H9 (cell line): ENCODE data around the gene NNT. TPM values are rescaled to one million over a fixed set of nuclear protein-coding genes. Genes with fewer than 3 reads are reported as not detected.
A peak's percentile ranks its signal among the peaks of the same experiment; 100 is the strongest.

Experiments
- DNase-seq: peaks from one replicate; pipeline ENCODE4 v3.0.0-alpha.2; 2017
- H2AFZ ChIP-seq: one replicate; pipeline ENCODE4 v1.6.1; 2013; ENCODE audit warnings: mild to moderate bottlenecking, low read length, control low read depth, moderate library complexity
- H2AK5ac ChIP-seq: 2 replicates; pipeline ENCODE4 v1.6.1; 2013; ENCODE audit warnings: low read length, control low read depth, mixed read lengths; ENCODE audit not compliant: insufficient read length
- H2BK120ac ChIP-seq: one replicate; pipeline ENCODE4 v1.6.1; 2013; ENCODE audit warnings: low read depth, mild to moderate bottlenecking, low read length, control low read depth, inconsistent platforms; ENCODE audit not compliant: poor library complexity, severe bottlenecking
- H2BK12ac ChIP-seq: 2 replicates; pipeline ENCODE4 v1.6.1; 2013; ENCODE audit warnings: low read length, control low read depth, mixed read lengths, low read depth; ENCODE audit not compliant: insufficient read length
- H2BK15ac ChIP-seq: 2 replicates; pipeline ENCODE4 v1.6.1; 2013; ENCODE audit warnings: low read depth, low read length, control low read depth
- H2BK20ac ChIP-seq: one replicate; pipeline ENCODE4 v1.6.1; 2013; ENCODE audit warnings: low read depth, mild to moderate bottlenecking, low read length, control low read depth, inconsistent platforms; ENCODE audit not compliant: poor library complexity, severe bottlenecking
- H2BK5ac ChIP-seq: 2 replicates; pipeline ENCODE4 v1.6.1; 2013; ENCODE audit warnings: low read length, control low read depth, mixed read lengths; ENCODE audit not compliant: insufficient read length
- H3K14ac ChIP-seq: 2 replicates; pipeline ENCODE4 v1.6.1; 2013; ENCODE audit warnings: low read length, control low read depth; ENCODE audit not compliant: insufficient read depth
- H3K18ac ChIP-seq: 2 replicates; pipeline ENCODE4 v1.6.1; 2013; ENCODE audit warnings: low read depth, mild to moderate bottlenecking, mixed read lengths, low read length, control low read depth; ENCODE audit not compliant: insufficient read length
- H3K23ac ChIP-seq: 2 replicates; pipeline ENCODE4 v1.6.1; 2013; ENCODE audit warnings: low read length, control low read depth, mixed read lengths, low read depth; ENCODE audit not compliant: insufficient read length
- H3K23me2 ChIP-seq: 2 replicates; pipeline ENCODE4 v1.6.1; 2013; ENCODE audit warnings: low read depth, mild to moderate bottlenecking, mixed read lengths, low read length, control low read depth; ENCODE audit not compliant: insufficient read length, poor library complexity, severe bottlenecking
- H3K27ac ChIP-seq: 2 replicates; pipeline ENCODE4 v1.5.1; 2013; ENCODE audit warnings: low read length, control low read depth, mixed read lengths, low read depth; ENCODE audit not compliant: insufficient read length
- H3K27me3 ChIP-seq: 2 replicates; pipeline ENCODE4 v1.6.1; 2013; ENCODE audit warnings: low read length, control low read depth, inconsistent platforms; ENCODE audit not compliant: insufficient read depth
- H3K4ac ChIP-seq: 2 replicates; pipeline ENCODE4 v1.6.1; 2013; ENCODE audit warnings: low read depth, mild to moderate bottlenecking, control low read depth, inconsistent platforms, low read length, moderate library complexity
- H3K4me1 ChIP-seq: 2 replicates; pipeline ENCODE4 v1.6.1; 2013; ENCODE audit warnings: low read length, control low read depth, inconsistent platforms; ENCODE audit not compliant: insufficient read depth
- H3K4me2 ChIP-seq: 2 replicates; pipeline ENCODE4 v1.6.1; 2013; ENCODE audit warnings: low read length, control low read depth, mixed read lengths; ENCODE audit not compliant: insufficient read length, insufficient read depth
- H3K56ac ChIP-seq: 2 replicates; pipeline ENCODE4 v1.6.1; 2013; ENCODE audit warnings: low read depth, mild to moderate bottlenecking, mixed read lengths, low read length, control low read depth; ENCODE audit not compliant: insufficient read length
- H3K79me1 ChIP-seq: 2 replicates; pipeline ENCODE4 v1.6.1; 2013; ENCODE audit warnings: low read depth, mild to moderate bottlenecking, moderate library complexity, low read length, control low read depth, inconsistent platforms; ENCODE audit not compliant: insufficient read depth, poor library complexity, severe bottlenecking
- H3K79me2 ChIP-seq: 2 replicates; pipeline ENCODE4 v1.6.1; 2013; ENCODE audit warnings: low read length, control low read depth, inconsistent platforms; ENCODE audit not compliant: insufficient read depth
- H3K9ac ChIP-seq: 2 replicates; pipeline ENCODE4 v1.6.1; 2013; ENCODE audit warnings: low read length, control low read depth, mixed read lengths; ENCODE audit not compliant: insufficient read length; ENCODE audit errors: extremely low read depth
- H3K9me3 ChIP-seq: one replicate; pipeline ENCODE4 v1.6.1; 2013; ENCODE audit warnings: low read depth, low read length, inconsistent platforms; ENCODE audit not compliant: control insufficient read depth
- H3T11ph ChIP-seq: one replicate; pipeline ENCODE4 v1.6.1; 2013; ENCODE audit warnings: mild to moderate bottlenecking, low read length, control low read depth, inconsistent platforms
- H4K20me1 ChIP-seq: one replicate; pipeline ENCODE4 v1.6.1; 2013; ENCODE audit not compliant: control insufficient read depth, insufficient read length, insufficient read depth
- H4K5ac ChIP-seq: 2 replicates; pipeline ENCODE4 v1.6.1; 2013; ENCODE audit warnings: low read depth, mild to moderate bottlenecking, mixed read lengths, low read length, control low read depth; ENCODE audit not compliant: insufficient read length
- H4K8ac ChIP-seq: replicated peaks from 2 replicates; pipeline ENCODE4 v1.6.1; 2013; ENCODE audit warnings: low read length, control low read depth, mixed read lengths, low read depth; ENCODE audit not compliant: insufficient read length
- H4K91ac ChIP-seq: 2 replicates; pipeline ENCODE4 v1.6.1; 2013; ENCODE audit warnings: low read depth, mild to moderate bottlenecking, moderate library complexity, mixed read lengths, low read length, control low read depth; ENCODE audit not compliant: insufficient read length
- H3K27ac Mint-ChIP-seq, 3 experiments: 2 replicates in 2 of 3; 3 replicates in 1 of 3; pipeline ENCODE4 v1.8.0; 2020 to 2021; ENCODE audit warnings: mixed read lengths in 3 of 3, mild to moderate bottlenecking in 1 of 3, moderate library complexity in 1 of 3
- H3K27me3 Mint-ChIP-seq: 2 replicates; pipeline ENCODE4 v1.8.0; 2021; ENCODE audit warnings: low read depth, mild to moderate bottlenecking, moderate library complexity, mixed read lengths
- H3K36me3 Mint-ChIP-seq, 3 experiments: 2 replicates in 2 of 3; 3 replicates in 1 of 3; pipeline ENCODE4 v1.8.0; 2020 to 2021; ENCODE audit warnings: low read depth in 3 of 3, mixed read lengths in 3 of 3; ENCODE audit not compliant: insufficient read depth in 1 of 3
- H3K4me1 Mint-ChIP-seq, 2 experiments: 2 replicates each; pipeline ENCODE4 v1.8.0; 2020; ENCODE audit warnings: mixed read lengths in 2 of 2
- H3K4me3 Mint-ChIP-seq, 2 experiments: 2 replicates in 1 of 2; 3 replicates in 1 of 2; pipeline ENCODE4 v1.8.0; 2020 to 2021; ENCODE audit warnings: mild to moderate bottlenecking in 2 of 2, mixed read lengths in 2 of 2, moderate library complexity in 1 of 2
- H3K9me3 Mint-ChIP-seq, 2 experiments: 2 replicates in 1 of 2; 3 replicates in 1 of 2; pipeline ENCODE4 v1.8.0; 2020; ENCODE audit warnings: mild to moderate bottlenecking in 2 of 2, mixed read lengths in 2 of 2, moderate library complexity in 1 of 2
- WGBS: extraction: QIAGEN DNeasy Blood & Tissue Kit; methylation state at CpG from one replicate; pipeline ENCODE4 v1.1.7; 2013; ENCODE audit warnings: missing lambda C conversion rate, low lambda C conversion rate, mixed read lengths; ENCODE audit not compliant: insufficient read length; ENCODE audit errors: extremely low coverage; 5-methylcytosine and 5-hydroxymethylcytosine counted together
- total RNA-seq: library from RNA; stranded (reverse); gene quantifications from 2 replicates; pipeline ENCODE4 v1.2.1, GENCODE V29; 2021
- TF ChIP-seq, protein P1 (sequence below): fragments of 200-600 bp; sonication (generic); conservative IDR thresholded peaks from 3 replicates; pipeline ENCODE4 v1.8.0; 2021; ENCODE audit warnings: antibody characterized with exemption, mild to moderate bottlenecking

NNT gene
- total RNA-seq, 1 experiment from 2014 or later: 27.6 TPM

DNA sequence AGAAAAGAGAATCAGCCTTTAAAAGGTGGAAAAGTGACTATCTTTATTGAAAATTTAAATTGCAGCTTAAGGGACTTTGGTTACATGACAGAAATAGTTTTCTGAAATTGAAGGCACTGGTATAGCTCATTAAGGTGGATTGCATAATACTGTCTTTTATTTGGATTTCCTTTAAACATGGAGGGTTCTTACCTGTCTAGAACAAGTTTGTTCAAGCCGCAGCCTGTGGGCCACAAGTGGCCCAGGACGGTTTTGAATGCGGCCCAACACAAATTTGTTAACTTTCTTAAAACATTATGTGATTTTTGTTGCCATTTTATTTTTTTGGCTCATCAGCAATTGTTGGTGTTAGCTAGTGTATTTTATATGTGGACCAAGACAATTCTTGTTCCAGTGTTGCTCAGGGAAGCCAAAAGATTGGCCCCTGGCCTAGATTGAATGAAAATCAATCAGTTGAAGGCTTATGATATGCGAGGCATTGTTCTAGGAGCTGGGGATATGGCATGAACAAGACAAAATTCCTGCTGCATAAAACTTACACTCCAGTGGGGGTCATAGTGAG, 18.0 kb downstream of the NNT start:
- Histone ChIP-seq H4K5ac (no peak overlapping the region), H3K14ac (no peak overlapping the region), H3K9ac (no peak overlapping the region), H2AFZ (no peak overlapping the region), H4K91ac (no peak overlapping the region), H2BK20ac (no peak overlapping the region), H2BK5ac (no peak overlapping the region), H2BK120ac (no peak overlapping the region), H3K4ac (no peak overlapping the region), H3K27ac (no peak overlapping the region), H3K27me3 (no peaks in the 10 kb centered on the region), H4K20me1 (no peaks in the 10 kb centered on the region), H2AK5ac (no peak overlapping the region), H2BK15ac (no peak overlapping the region), H3K79me1 (no peaks in the 10 kb centered on the region), H3K79me2 (no peaks in the 10 kb centered on the region), H3K56ac (no peak overlapping the region), H3K23ac (no peak overlapping the region), H2BK12ac (no peak overlapping the region), H3K23me2 (no peaks in the 10 kb centered on the region), H3T11ph (no peak overlapping the region), H4K8ac (no peak overlapping the region), H3K4me2 (no peak overlapping the region), H3K9me3 (no peaks in the 10 kb centered on the region), H3K4me1 (no peaks in the 10 kb centered on the region), H3K18ac (no peak overlapping the region)
- H3K4me1 Mint-ChIP-seq: peaks cover 0 to 4% of the 10 kb centered on the region in 2 experiments; a peak in 2 of 4 replicates
- no peak overlapping the region for H3K4me3 Mint-ChIP-seq
- peak overlapping the region in 1 of 3 experiments; percentile 62; a peak in 1 of 7 replicates for H3K27ac Mint-ChIP-seq
- DNase-seq: no peak
- H3K36me3 Mint-ChIP-seq: peaks cover 0 to 8% (median 5%) of the 10 kb centered on the region in 3 experiments; a peak in 3 of 7 replicates
- no peaks in the 10 kb centered on the region for H3K27me3 Mint-ChIP-seq
- TF ChIP-seq, protein P1, sequence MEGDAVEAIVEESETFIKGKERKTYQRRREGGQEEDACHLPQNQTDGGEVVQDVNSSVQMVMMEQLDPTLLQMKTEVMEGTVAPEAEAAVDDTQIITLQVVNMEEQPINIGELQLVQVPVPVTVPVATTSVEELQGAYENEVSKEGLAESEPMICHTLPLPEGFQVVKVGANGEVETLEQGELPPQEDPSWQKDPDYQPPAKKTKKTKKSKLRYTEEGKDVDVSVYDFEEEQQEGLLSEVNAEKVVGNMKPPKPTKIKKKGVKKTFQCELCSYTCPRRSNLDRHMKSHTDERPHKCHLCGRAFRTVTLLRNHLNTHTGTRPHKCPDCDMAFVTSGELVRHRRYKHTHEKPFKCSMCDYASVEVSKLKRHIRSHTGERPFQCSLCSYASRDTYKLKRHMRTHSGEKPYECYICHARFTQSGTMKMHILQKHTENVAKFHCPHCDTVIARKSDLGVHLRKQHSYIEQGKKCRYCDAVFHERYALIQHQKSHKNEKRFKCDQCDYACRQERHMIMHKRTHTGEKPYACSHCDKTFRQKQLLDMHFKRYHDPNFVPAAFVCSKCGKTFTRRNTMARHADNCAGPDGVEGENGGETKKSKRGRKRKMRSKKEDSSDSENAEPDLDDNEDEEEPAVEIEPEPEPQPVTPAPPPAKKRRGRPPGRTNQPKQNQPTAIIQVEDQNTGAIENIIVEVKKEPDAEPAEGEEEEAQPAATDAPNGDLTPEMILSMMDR: no peak
- H3K9me3 Mint-ChIP-seq: no peaks in the 10 kb centered on the region
- no CpG with 5 or more reads among the region's 4 CpGs for WGBS
